ENCODE measurements around the gene CACNG5. TPM values are rescaled to one million over a fixed set of nuclear protein-coding genes. Genes with fewer than 3 reads are reported as not detected.

The CACNG5 gene
- total and polyA plus RNA-seq, 2 donors (not counting 1 experiment from before 2014, with no cell fraction given) = not detected

GRCh38 chr17:66863820-66864219 lies 28.9 kb downstream of the CACNG5 start:
- Histone ChIP-seq H3K27ac (ENCODE audit: low read length in 2 of 2) (no peak overlapping the region), H4K20me1 (ENCODE audit: control insufficient read depth, insufficient read depth, low read length, poor library complexity, severe bottlenecking) (no peaks in the 10 kb centered on the region), H3K9ac (ENCODE audit: low read length) (no peak overlapping the region), H3K4me1 (ENCODE audit: control insufficient read depth in 2 of 2, insufficient read depth in 2 of 2, low read length in 2 of 2) (no peaks in the 10 kb centered on the region), H3K27me3 (replicated peaks in 1 of 4; ENCODE audit: control extremely low read depth in 1 of 4, control insufficient read depth in 3 of 4, insufficient read depth in 4 of 4, low read length in 3 of 4) (no peaks in the 10 kb centered on the region), H3K9me3 (ENCODE audit: control extremely low read depth in 1 of 3, control insufficient read depth in 2 of 3, insufficient read depth in 1 of 3, low read length in 2 of 3) (peaks cover 2 to 6% (median 3%) of the 10 kb centered on the region in 3 donors), H2AFZ (ENCODE audit: insufficient read depth, low read depth, low read length, poor library complexity, severe bottlenecking) (no peak overlapping the region), H3K4me3 (ENCODE audit: control extremely low read depth in 1 of 5, extremely low read depth in 1 of 5, insufficient read depth in 1 of 5, low read depth in 2 of 5, low read length in 4 of 5) (no peak overlapping the region), H3K4me2 (replicated peaks; ENCODE audit: low read depth, low read length, poor library complexity, severe bottlenecking) (no peak overlapping the region), H3K36me3 (replicated peaks in 1 of 2; ENCODE audit: control extremely low read depth in 1 of 2, control insufficient read depth in 1 of 2, extremely low read depth in 1 of 2, insufficient read depth in 2 of 2, low read length in 1 of 2) (no peaks in the 10 kb centered on the region), H3K79me2 (ENCODE audit: control insufficient read depth, insufficient read depth, low read length) (no peaks in the 10 kb centered on the region)
- Mint-ChIP-seq H3K27me3 (peaks cover 17% of the 10 kb centered on the region), H3K4me1 (no peaks in the 10 kb centered on the region), H3K9me3 (ENCODE audit: insufficient read depth) (peaks cover 10% of the 10 kb centered on the region), H3K27ac (no peak overlapping the region), H3K4me3 (no peak overlapping the region)
- POLR2A ChIA-PET = no interaction called here
- no peak for DNase-seq
- intact Hi-C loops (cut with micrococcal nuclease) = no loop called here
- no peak for TF ChIP-seq CTCF (IDR thresholded peaks at IDR 0.05)
- TF ChIP-seq EZH2 (IDR thresholded peaks at IDR 0.05; ENCODE audit: borderline replicate concordance, insufficient read depth, low read depth, low read length, poor library complexity, severe bottlenecking) = no peak
- no peak for ATAC-seq (ENCODE audit: low read depth)
- CTCF ChIA-PET = no interaction called here
- 100% methylated on average over 2 of the region's 2 CpGs for WGBS (ENCODE audit: insufficient coverage)

- Histone ChIP-seq H3K27me3 (replicated peaks in 1 of 4; ENCODE audit: control extremely low read depth in 1 of 4, control insufficient read depth in 3 of 4, insufficient read depth in 4 of 4, low read length in 3 of 4) (no peaks in the 10 kb centered on the region), H3K79me2 (ENCODE audit: control insufficient read depth, insufficient read depth, low read length) (no peaks in the 10 kb centered on the region), H2AFZ (ENCODE audit: insufficient read depth, low read depth, low read length, poor library complexity, severe bottlenecking) (no peak overlapping the region), H4K20me1 (ENCODE audit: control insufficient read depth, insufficient read depth, low read length, poor library complexity, severe bottlenecking) (no peaks in the 10 kb centered on the region), H3K9me3 (ENCODE audit: control extremely low read depth in 1 of 3, control insufficient read depth in 2 of 3, insufficient read depth in 1 of 3, low read length in 2 of 3) (peaks cover 2 to 9% (median 6%) of the 10 kb centered on the region in 3 donors), H3K9ac (ENCODE audit: low read length) (no peak overlapping the region), H3K4me2 (replicated peaks; ENCODE audit: low read depth, low read length, poor library complexity, severe bottlenecking) (no peak overlapping the region), H3K36me3 (replicated peaks in 1 of 2; ENCODE audit: control extremely low read depth in 1 of 2, control insufficient read depth in 1 of 2, extremely low read depth in 1 of 2, insufficient read depth in 2 of 2, low read length in 1 of 2) (no peaks in the 10 kb centered on the region), H3K4me3 (ENCODE audit: control extremely low read depth in 1 of 5, extremely low read depth in 1 of 5, insufficient read depth in 1 of 5, low read depth in 2 of 5, low read length in 4 of 5) (no peak overlapping the region), H3K4me1 (ENCODE audit: control insufficient read depth in 2 of 2, insufficient read depth in 2 of 2, low read length in 2 of 2) (no peaks in the 10 kb centered on the region), H3K27ac (ENCODE audit: low read length in 2 of 2) (no peak overlapping the region)
- no peak for TF ChIP-seq CTCF (IDR thresholded peaks at IDR 0.05)
- no peak for TF ChIP-seq EZH2 (IDR thresholded peaks at IDR 0.05; ENCODE audit: borderline replicate concordance, insufficient read depth, low read depth, low read length, poor library complexity, severe bottlenecking)
- ChIA-PET POLR2A (no interaction called here), CTCF (interaction anchor here (0.9 kb wide), 1 partner anchor 22 kb away, joined by 4 read pairs; no protein-coding TSS in a partner anchor)
- Mint-ChIP-seq H3K27ac (no peak overlapping the region), H3K27me3 (peaks cover 22% of the 10 kb centered on the region), H3K9me3 (ENCODE audit: insufficient read depth) (peaks cover 10% of the 10 kb centered on the region), H3K4me1 (no peaks in the 10 kb centered on the region), H3K4me3 (no peak overlapping the region)
- ATAC-seq (ENCODE audit: low read depth) (no peak), DNase-seq (no peak)
- intact Hi-C loops (cut with micrococcal nuclease) = no loop called here
- WGBS (ENCODE audit: insufficient coverage) = 100% methylated on average over 1 of the region's 1 CpG
These were observed 30.2 kb downstream of the CACNG5 start for GRCh38 chr17:66865151-66865550.
